ENCODE data around the gene MISP. TPM values are rescaled to one million over a fixed set of nuclear protein-coding genes. Genes with fewer than 3 reads are reported as not detected.

MISP gene
- total and polyA plus RNA-seq, 2 of the 13 experiments (the other 11 are each of a cell fraction or from before 2014, with no cell fraction given) = 0.67 to 1.3 TPM

DNA sequence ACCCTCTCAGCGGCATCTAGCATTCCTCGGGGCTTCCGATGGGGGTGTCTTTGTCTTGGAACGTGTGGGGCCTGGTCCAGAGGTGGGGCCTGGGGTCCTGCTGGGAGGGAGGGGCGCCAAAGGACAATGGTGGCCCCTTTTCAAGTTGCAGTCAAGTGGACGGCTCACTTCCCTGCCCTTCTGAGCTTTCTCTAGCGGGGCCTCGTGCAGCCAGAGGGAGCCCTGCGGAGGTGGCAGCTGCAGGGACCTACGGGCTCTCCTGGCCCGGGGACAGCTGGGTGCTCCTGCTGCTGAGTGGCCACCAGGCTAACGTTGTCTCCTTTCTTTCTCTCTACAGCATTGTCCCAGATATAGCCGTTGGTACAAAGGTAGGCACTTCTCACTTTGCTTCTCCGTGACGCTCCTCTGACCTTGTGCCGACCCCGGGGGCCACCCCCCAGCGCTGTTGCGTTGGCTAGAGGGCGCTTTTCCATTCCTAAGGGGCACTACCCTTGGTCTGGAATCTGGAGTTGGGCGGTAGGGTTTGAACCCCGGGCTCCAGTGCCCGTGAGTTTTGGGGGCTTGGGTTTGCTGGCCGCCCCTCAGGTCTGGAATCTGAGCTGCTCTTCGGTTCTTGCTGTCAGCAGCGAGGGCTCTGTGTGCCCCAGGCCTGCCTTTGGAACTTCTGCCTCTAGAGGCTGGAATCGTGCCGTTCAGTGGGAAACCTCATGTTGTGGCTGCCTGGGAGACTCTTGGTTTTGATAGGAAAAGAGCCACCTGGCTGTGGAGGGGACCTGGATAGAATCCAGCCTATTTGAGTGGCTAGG lies 48.4 kb downstream of the MISP start (continued):
- no peak for TF ChIP-seq MIER3 (CRISPR knock-in tag; IDR thresholded peaks at IDR 0.05; ENCODE audit: borderline replicate concordance)
- no peak for TF ChIP-seq ARID2 (CRISPR knock-in tag; IDR thresholded peaks at IDR 0.05; ENCODE audit: borderline replicate concordance)
- no peak for TF ChIP-seq ZNF746 (CRISPR knock-in tag; IDR thresholded peaks at IDR 0.05)
- TF ChIP-seq, protein P1, sequence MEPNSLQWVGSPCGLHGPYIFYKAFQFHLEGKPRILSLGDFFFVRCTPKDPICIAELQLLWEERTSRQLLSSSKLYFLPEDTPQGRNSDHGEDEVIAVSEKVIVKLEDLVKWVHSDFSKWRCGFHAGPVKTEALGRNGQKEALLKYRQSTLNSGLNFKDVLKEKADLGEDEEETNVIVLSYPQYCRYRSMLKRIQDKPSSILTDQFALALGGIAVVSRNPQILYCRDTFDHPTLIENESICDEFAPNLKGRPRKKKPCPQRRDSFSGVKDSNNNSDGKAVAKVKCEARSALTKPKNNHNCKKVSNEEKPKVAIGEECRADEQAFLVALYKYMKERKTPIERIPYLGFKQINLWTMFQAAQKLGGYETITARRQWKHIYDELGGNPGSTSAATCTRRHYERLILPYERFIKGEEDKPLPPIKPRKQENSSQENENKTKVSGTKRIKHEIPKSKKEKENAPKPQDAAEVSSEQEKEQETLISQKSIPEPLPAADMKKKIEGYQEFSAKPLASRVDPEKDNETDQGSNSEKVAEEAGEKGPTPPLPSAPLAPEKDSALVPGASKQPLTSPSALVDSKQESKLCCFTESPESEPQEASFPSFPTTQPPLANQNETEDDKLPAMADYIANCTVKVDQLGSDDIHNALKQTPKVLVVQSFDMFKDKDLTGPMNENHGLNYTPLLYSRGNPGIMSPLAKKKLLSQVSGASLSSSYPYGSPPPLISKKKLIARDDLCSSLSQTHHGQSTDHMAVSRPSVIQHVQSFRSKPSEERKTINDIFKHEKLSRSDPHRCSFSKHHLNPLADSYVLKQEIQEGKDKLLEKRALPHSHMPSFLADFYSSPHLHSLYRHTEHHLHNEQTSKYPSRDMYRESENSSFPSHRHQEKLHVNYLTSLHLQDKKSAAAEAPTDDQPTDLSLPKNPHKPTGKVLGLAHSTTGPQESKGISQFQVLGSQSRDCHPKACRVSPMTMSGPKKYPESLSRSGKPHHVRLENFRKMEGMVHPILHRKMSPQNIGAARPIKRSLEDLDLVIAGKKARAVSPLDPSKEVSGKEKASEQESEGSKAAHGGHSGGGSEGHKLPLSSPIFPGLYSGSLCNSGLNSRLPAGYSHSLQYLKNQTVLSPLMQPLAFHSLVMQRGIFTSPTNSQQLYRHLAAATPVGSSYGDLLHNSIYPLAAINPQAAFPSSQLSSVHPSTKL (CRISPR knock-in tag; IDR thresholded peaks at IDR 0.05) = 0 out of 2 replicates have a peak, but pooled peaks have one; percentile 16
- TF ChIP-seq, protein P2, sequence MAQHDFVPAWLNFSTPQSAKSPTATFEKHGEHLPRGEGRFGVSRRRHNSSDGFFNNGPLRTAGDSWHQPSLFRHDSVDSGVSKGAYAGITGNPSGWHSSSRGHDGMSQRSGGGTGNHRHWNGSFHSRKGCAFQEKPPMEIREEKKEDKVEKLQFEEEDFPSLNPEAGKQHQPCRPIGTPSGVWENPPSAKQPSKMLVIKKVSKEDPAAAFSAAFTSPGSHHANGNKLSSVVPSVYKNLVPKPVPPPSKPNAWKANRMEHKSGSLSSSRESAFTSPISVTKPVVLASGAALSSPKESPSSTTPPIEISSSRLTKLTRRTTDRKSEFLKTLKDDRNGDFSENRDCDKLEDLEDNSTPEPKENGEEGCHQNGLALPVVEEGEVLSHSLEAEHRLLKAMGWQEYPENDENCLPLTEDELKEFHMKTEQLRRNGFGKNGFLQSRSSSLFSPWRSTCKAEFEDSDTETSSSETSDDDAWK (CRISPR knock-in tag; IDR thresholded peaks at IDR 0.05) = no peak
- TF ChIP-seq ZNF7 (CRISPR knock-in tag; IDR thresholded peaks at IDR 0.05) = no peak
- peak; percentile 17 for TF ChIP-seq RBM22 (optimal IDR thresholded peaks at IDR 0.05; ENCODE audit: low read length)
- TF ChIP-seq ZC3H4 (CRISPR knock-in tag; IDR thresholded peaks at IDR 0.05; ENCODE audit: borderline replicate concordance) = no peak
- no peak for TF ChIP-seq ZNF646 (CRISPR knock-in tag; IDR thresholded peaks at IDR 0.05)
- TF ChIP-seq RORA (CRISPR knock-in tag; IDR thresholded peaks at IDR 0.05) = no peak
- TF ChIP-seq ZNF619 (CRISPR knock-in tag; IDR thresholded peaks at IDR 0.05) = no peak
- TF ChIP-seq IKZF4 (CRISPR knock-in tag; IDR thresholded peaks at IDR 0.05; ENCODE audit: borderline replicate concordance, low read depth, not compliant biosample characterization) = peak; percentile 63
- TF ChIP-seq, protein P3, sequence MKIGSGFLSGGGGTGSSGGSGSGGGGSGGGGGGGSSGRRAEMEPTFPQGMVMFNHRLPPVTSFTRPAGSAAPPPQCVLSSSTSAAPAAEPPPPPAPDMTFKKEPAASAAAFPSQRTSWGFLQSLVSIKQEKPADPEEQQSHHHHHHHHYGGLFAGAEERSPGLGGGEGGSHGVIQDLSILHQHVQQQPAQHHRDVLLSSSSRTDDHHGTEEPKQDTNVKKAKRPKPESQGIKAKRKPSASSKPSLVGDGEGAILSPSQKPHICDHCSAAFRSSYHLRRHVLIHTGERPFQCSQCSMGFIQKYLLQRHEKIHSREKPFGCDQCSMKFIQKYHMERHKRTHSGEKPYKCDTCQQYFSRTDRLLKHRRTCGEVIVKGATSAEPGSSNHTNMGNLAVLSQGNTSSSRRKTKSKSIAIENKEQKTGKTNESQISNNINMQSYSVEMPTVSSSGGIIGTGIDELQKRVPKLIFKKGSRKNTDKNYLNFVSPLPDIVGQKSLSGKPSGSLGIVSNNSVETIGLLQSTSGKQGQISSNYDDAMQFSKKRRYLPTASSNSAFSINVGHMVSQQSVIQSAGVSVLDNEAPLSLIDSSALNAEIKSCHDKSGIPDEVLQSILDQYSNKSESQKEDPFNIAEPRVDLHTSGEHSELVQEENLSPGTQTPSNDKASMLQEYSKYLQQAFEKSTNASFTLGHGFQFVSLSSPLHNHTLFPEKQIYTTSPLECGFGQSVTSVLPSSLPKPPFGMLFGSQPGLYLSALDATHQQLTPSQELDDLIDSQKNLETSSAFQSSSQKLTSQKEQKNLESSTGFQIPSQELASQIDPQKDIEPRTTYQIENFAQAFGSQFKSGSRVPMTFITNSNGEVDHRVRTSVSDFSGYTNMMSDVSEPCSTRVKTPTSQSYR (CRISPR knock-in tag; IDR thresholded peaks at IDR 0.05; ENCODE audit: borderline replicate concordance) = 0 out of 2 replicates have a peak, but pooled peaks have one; percentile 17

Measured in HepG2 (cell line).